ENCODE data around the gene CLP1. TPM values are rescaled to one million over a fixed set of nuclear protein-coding genes. Genes with fewer than 3 reads are reported as not detected.
"Not testable (repeated sequence)": the region's sequence is repeated elsewhere in the genome, so short reads cannot be mapped to it uniquely, and the experiment has no call there.

CLP1 gene
- total RNA-seq, 1 experiment from 2014 or later = 35.5 TPM

DNA sequence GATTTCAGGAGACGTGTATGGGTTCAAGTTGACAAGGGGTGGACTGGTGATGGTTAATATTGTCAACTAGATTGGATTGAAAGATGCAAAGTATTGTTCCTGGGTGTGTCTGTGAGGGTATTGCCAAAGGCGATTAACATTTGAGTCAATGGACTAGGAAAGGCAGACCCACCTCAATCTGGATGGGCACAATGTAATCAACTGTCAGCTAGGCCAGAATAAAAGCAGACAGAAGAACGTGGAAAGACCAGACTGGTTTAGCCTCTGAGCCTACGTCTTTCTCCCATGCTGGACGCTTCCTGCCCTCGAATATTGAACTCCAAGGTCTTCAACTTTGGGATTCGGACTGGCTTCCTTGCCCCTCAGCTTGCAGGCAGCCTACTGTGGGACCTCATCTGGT, 6.2 kb upstream of the CLP1 start:
- Histone ChIP-seq H2BK120ac (ENCODE audit: low read depth, low read length, poor library complexity, severe bottlenecking) (no peak overlapping the region), H3K79me2 (ENCODE audit: insufficient read depth, low read length) (no peaks in the 10 kb centered on the region), H3K56ac (ENCODE audit: insufficient read length, low read depth, low read length) (no peak overlapping the region), H4K5ac (ENCODE audit: insufficient read length, low read depth, low read length) (no peak overlapping the region), H3K9ac (ENCODE audit: extremely low read depth, insufficient read length, low read length) (no peak overlapping the region), H3K23me2 (ENCODE audit: insufficient read length, low read depth, low read length, poor library complexity, severe bottlenecking) (peaks cover 16% of the 10 kb centered on the region), H3K27ac (ENCODE audit: insufficient read length, low read depth, low read length) (no peak overlapping the region), H2BK12ac (ENCODE audit: insufficient read length, low read depth, low read length) (no peak overlapping the region), H3K14ac (ENCODE audit: insufficient read depth, low read length) (no peak overlapping the region), H3K4me1 (ENCODE audit: insufficient read depth, low read length) (peaks cover 13% of the 10 kb centered on the region), H2BK5ac (ENCODE audit: insufficient read length, low read length) (no peak overlapping the region), H4K8ac (replicated peaks; ENCODE audit: insufficient read length, low read depth, low read length) (no peak overlapping the region), H2BK20ac (ENCODE audit: low read depth, low read length, poor library complexity, severe bottlenecking) (no peak overlapping the region), H2BK15ac (ENCODE audit: low read depth, low read length) (no peak overlapping the region), H3K79me1 (ENCODE audit: insufficient read depth, low read depth, low read length, poor library complexity, severe bottlenecking) (no peaks in the 10 kb centered on the region), H2AFZ (ENCODE audit: low read length) (no peak overlapping the region), H4K20me1 (ENCODE audit: control insufficient read depth, insufficient read depth, insufficient read length) (no peaks in the 10 kb centered on the region), H3K18ac (ENCODE audit: insufficient read length, low read depth, low read length) (no peak overlapping the region), H3K9me3 (ENCODE audit: control insufficient read depth, low read depth, low read length) (no peaks in the 10 kb centered on the region), H4K91ac (ENCODE audit: insufficient read length, low read depth, low read length) (no peak overlapping the region), H3K4me2 (ENCODE audit: insufficient read depth, insufficient read length, low read length) (no peak overlapping the region), H3K27me3 (ENCODE audit: insufficient read depth, low read length) (no peaks in the 10 kb centered on the region; the same call in 1 of the 2 replicates), H2AK5ac (ENCODE audit: insufficient read length, low read length) (no peak overlapping the region), H3T11ph (ENCODE audit: low read length) (no peak overlapping the region), H3K4ac (ENCODE audit: low read depth, low read length) (no peak overlapping the region), H3K23ac (ENCODE audit: insufficient read length, low read depth, low read length) (no peak overlapping the region)
- no peak for TF ChIP-seq CTCF (conservative IDR thresholded peaks at IDR 0.05)
- DNase-seq = no peak
- Mint-ChIP-seq H3K4me3 (no peak overlapping the region), H3K27ac (no peak overlapping the region), H3K4me1 (peaks cover 53 to 72% of the 10 kb centered on the region in 2 experiments), H3K36me3 (ENCODE audit: insufficient read depth in 1 of 3, low read depth in 3 of 3) (peaks cover 0 to 2% (median 1%) of the 10 kb centered on the region in 3 experiments; a peak in 3 of 7 replicates), H3K9me3 (no peaks in the 10 kb centered on the region; a peak in 1 of 5 replicates), H3K27me3 (ENCODE audit: low read depth) (peaks cover 46% of the 10 kb centered on the region)
- no CpG with 5 or more reads among the region's 7 CpGs for WGBS (ENCODE audit: extremely low coverage, insufficient read length, low lambda C conversion rate)

- H3K27me3 Mint-ChIP-seq (ENCODE audit: low read depth) = peaks cover 52% of the 10 kb centered on the region
- not testable (repeated sequence) for H4K91ac ChIP-seq (ENCODE audit: insufficient read length, low read depth, low read length); H4K5ac ChIP-seq (ENCODE audit: insufficient read length, low read depth, low read length)
Measured at GRCh38 chr11:57652230-57652629, 5.3 kb upstream of the CLP1 start.

More at GRCh38 chr11:57652230-57652629, 5.3 kb upstream of the CLP1 start:
- Histone ChIP-seq H3K4me1 (ENCODE audit: insufficient read depth, low read length) (peaks cover 11% of the 10 kb centered on the region), H3K23me2 (ENCODE audit: insufficient read length, low read depth, low read length, poor library complexity, severe bottlenecking) (peaks cover 19% of the 10 kb centered on the region)
- not testable (repeated sequence) for H3K27ac Mint-ChIP-seq; H2BK15ac ChIP-seq (ENCODE audit: low read depth, low read length); H3K14ac ChIP-seq (ENCODE audit: insufficient read depth, low read length); H2AFZ ChIP-seq (ENCODE audit: low read length); H3K4ac ChIP-seq (ENCODE audit: low read depth, low read length); H3K9ac ChIP-seq (ENCODE audit: extremely low read depth, insufficient read length, low read length); H3K18ac ChIP-seq (ENCODE audit: insufficient read length, low read depth, low read length); H3K9me3 Mint-ChIP-seq; H3K79me2 ChIP-seq (ENCODE audit: insufficient read depth, low read length); H2BK20ac ChIP-seq (ENCODE audit: low read depth, low read length, poor library complexity, severe bottlenecking); DNase-seq; H3K79me1 ChIP-seq (ENCODE audit: insufficient read depth, low read depth, low read length, poor library complexity, severe bottlenecking); H3K36me3 Mint-ChIP-seq (ENCODE audit: insufficient read depth in 1 of 3, low read depth in 3 of 3); H3K27ac ChIP-seq (ENCODE audit: insufficient read length, low read depth, low read length); H3K4me2 ChIP-seq (ENCODE audit: insufficient read depth, insufficient read length, low read length); H2BK12ac ChIP-seq (ENCODE audit: insufficient read length, low read depth, low read length); H4K8ac ChIP-seq (replicated peaks; ENCODE audit: insufficient read length, low read depth, low read length); H3K4me3 Mint-ChIP-seq; H3K9me3 ChIP-seq (ENCODE audit: control insufficient read depth, low read depth, low read length); H3K56ac ChIP-seq (ENCODE audit: insufficient read length, low read depth, low read length); H4K20me1 ChIP-seq (ENCODE audit: control insufficient read depth, insufficient read depth, insufficient read length); H2BK5ac ChIP-seq (ENCODE audit: insufficient read length, low read length); H3T11ph ChIP-seq (ENCODE audit: low read length); H2AK5ac ChIP-seq (ENCODE audit: insufficient read length, low read length); H3K23ac ChIP-seq (ENCODE audit: insufficient read length, low read depth, low read length); H3K27me3 ChIP-seq (ENCODE audit: insufficient read depth, low read length); H2BK120ac ChIP-seq (ENCODE audit: low read depth, low read length, poor library complexity, severe bottlenecking)
- WGBS (ENCODE audit: extremely low coverage, insufficient read length, low lambda C conversion rate) = no CpG with 5 or more reads among the region's 14 CpGs
- peaks cover 48 to 70% of the 10 kb centered on the region in 2 experiments for H3K4me1 Mint-ChIP-seq
